A375 (cell line): ENCODE measurements around the gene GCC1. TPM values are rescaled to one million over a fixed set of nuclear protein-coding genes. Genes with fewer than 3 reads are reported as not detected.

Experiments
- total RNA-seq: library from RNA; depleted of rRNA; stranded (reverse); fragments of >200 nt; shearing (Covaris generic); gene quantifications from 2 replicates; pipeline ENCODE4 v1.2.3, GENCODE V29; 2014; rRNA removed

GCC1 gene, protein sequence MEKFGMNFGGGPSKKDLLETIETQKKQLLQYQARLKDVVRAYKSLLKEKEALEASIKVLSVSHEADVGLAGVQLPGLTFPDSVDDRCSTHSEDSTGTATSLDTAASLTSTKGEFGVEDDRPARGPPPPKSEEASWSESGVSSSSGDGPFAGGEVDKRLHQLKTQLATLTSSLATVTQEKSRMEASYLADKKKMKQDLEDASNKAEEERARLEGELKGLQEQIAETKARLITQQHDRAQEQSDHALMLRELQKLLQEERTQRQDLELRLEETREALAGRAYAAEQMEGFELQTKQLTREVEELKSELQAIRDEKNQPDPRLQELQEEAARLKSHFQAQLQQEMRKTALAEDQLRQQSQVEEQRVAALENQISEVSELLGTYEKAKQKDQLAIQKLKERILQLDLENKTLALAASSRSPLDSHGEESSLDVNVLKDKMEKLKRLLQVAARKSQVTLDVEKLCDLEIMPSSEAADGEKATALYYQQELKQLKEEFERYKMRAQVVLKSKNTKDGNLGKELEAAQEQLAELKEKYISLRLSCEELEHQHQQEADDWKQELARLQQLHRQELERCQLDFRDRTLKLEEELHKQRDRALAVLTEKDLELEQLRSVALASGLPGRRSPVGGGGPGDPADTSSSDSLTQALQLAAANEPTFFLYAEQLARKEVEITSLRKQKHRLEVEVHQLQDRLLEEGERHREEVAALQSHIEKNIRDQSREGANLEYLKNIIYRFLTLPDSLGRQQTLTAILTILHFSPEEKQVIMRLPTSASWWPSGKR
- 17.3 and 17.9 TPM in 2 replicates for total RNA-seq

DNA sequence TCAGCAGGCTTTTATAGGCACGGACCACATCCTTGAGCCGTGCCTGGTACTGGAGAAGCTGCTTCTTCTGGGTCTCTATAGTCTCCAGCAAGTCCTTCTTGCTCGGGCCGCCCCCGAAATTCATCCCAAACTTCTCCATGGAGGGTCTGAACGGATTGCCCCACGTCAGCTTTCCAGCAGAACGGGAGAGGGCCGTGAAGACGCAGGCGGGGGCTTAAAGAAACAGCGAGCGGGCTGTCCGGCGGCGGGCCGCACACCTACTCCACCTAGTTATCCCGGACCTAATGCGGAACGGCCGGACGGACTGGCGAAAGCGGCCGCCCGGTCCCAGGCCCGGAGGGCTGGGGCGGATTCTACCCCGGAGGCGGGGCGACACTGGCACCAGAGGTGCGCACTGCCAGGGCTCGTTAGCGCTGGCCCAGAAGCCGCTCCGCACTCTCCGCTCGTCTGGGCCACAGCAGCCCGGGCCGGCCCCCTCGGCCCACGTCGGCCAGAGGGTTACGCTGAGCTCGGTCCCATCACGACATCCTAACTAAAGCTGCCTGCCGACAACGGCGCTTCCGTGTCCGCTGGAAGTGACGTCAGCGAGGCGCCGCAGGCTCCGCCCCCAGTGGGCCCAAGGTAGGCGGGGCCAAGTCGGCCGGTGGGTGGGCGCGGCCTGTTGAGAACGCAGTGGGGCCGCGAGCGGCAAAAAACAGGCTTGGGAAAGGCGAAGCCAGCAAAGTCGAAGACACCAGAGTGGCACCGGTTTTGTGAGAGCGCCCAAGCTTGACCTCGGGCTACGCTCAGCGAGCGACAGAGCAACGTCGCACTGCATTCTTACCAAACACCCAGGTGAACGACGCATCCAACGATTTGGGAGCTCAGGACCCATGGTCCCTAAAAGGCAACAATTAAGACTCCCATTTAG, at the start of gene GCC1:
Gene GCC1 (minus strand): TSS at position 553 of the 910 bp plus-strand sequence. CDS start 414 bp downstream, at position 139.

DNA sequence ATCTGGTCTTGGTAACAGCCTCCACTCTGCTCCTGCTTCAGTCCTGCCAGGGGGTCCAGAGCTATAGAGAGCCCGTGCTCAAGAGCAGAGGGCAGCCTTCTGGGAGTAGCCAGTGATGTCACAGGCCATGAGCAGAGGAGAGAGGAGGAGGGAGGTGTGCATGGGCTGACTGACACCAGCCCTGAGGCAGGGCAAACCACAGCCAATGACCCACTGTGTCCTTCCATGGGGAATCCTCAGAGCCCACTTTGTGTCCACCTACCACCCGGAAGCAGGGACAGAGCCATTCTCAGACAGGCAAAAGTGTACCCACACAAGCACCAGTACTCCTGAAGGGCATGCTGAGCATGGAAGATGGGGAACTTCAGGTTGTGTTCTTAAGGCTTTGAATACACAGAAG, 32.6 kb upstream of the GCC1 start, which contains the start of gene PAX4:
Gene PAX4 (minus strand): TSS at position 101 of the 400 bp plus-strand sequence. CDS start 2,214 bp downstream, outside the sequence.

DNA sequence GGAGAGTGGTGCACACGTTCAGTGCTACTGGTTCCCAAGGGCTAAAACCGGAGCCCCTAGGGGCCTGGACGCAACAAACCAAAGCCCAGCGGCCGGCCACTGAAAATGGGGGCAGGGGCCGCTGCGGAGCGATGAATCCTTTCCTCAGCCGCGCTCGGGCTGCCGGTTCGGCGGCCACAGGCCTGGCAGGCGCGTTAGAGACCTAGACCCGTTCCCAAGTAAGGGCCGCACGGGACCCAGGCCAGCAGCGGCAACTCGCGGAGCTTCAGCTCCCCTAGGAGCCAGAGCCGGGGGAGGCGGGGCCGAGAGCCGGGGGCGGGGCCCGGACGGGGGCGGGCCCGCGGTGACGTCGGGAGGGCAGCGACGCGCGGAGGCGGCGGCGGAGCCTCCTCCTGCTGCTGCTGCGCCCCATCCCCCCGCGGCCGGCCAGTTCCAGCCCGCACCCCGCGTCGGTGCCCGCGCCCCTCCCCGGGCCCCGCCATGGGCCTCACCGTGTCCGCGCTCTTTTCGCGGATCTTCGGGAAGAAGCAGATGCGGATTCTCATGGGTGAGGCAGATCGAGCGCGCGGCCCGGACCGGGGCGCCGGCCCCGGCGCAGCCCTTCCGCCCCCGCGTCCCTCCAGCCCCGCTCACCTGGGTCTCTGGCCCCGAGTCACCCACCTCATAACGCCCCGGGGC, 2.8 kb upstream of the GCC1 start, which contains the start of gene ARF5:
Gene ARF5 (plus strand): TSS at position 393 of the 678 bp plus-strand sequence. CDS start 88 bp downstream, at position 481.

Other genes with a start within 250 kb of the GCC1 start
- gene ZNF800, start 192.9 kb downstream of the GCC1 start, total RNA-seq, result 15.5 and 16.1 TPM in 2 replicates
- 161 and 188 TPM in 2 replicates for gene ARF5, start 2.8 kb upstream of the GCC1 start, total RNA-seq
- 2.3 and 4.6 TPM in 2 replicates for gene FSCN3, start 8.1 kb upstream of the GCC1 start, total RNA-seq
- gene PAX4, start 32.5 kb upstream of the GCC1 start, total RNA-seq, result not detected in 2 replicates
- 175 and 189 TPM in 2 replicates for gene SND1, start 66.6 kb upstream of the GCC1 start, total RNA-seq